ENCODE results near the gene KCNA10. TPM values are rescaled to one million over a fixed set of nuclear protein-coding genes. Genes with fewer than 3 reads are reported as not detected.

Gene KCNA10
- total and polyA plus RNA-seq, 10 of the 15 experiments (the other 5 are each of a cell fraction or from before 2014, with no cell fraction given) = not detected

DNA sequence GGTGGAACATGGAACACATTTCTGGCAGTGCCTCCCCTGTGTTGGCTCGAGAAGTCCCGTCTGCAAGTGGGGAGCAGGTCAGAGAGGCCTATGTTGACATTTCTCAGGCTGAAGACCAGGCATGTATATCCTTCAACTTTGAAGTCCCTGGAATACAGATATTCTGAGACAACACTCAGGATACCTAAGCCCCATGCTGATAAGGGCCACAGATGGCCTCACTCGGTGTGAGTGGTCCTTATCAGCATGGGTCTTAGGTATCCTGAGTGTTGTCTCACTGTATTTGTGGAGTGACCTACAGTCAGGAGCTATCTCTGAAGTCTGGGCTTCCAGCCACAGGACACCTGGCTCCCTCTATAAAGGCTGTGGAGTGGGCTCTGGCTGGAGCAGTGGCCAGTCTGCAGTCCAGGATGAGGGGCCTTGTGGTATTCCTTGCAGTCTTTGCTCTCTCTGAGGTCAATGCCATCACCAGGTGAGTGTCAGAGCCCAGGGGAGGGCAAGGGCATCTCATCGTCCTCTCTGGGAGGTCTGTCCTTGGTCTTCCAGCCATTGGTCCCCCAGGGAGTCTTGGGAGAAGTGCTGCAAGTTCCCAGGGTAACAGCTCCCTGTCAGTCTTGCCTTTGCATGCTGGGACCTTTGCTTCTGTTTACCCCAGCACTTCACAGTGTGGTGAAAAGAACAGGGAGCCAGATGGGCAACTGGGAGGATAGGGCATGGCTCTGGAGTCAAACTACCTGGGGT, 38.4 kb downstream of the KCNA10 start (continued):
- TF ChIP-seq, protein P1, sequence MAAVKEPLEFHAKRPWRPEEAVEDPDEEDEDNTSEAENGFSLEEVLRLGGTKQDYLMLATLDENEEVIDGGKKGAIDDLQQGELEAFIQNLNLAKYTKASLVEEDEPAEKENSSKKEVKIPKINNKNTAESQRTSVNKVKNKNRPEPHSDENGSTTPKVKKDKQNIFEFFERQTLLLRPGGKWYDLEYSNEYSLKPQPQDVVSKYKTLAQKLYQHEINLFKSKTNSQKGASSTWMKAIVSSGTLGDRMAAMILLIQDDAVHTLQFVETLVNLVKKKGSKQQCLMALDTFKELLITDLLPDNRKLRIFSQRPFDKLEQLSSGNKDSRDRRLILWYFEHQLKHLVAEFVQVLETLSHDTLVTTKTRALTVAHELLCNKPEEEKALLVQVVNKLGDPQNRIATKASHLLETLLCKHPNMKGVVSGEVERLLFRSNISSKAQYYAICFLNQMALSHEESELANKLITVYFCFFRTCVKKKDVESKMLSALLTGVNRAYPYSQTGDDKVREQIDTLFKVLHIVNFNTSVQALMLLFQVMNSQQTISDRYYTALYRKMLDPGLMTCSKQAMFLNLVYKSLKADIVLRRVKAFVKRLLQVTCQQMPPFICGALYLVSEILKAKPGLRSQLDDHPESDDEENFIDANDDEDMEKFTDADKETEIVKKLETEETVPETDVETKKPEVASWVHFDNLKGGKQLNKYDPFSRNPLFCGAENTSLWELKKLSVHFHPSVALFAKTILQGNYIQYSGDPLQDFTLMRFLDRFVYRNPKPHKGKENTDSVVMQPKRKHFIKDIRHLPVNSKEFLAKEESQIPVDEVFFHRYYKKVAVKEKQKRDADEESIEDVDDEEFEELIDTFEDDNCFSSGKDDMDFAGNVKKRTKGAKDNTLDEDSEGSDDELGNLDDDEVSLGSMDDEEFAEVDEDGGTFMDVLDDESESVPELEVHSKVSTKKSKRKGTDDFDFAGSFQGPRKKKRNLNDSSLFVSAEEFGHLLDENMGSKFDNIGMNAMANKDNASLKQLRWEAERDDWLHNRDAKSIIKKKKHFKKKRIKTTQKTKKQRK (IDR thresholded peaks at IDR 0.05; ENCODE audit: low read depth, low read length) = no peak
- TF ChIP-seq GABPA (IDR thresholded peaks at IDR 0.05; ENCODE audit: low read depth) (no peak), DPF2 (IDR thresholded peaks at IDR 0.05) (no peak), NFXL1 (IDR thresholded peaks at IDR 0.05; ENCODE audit: borderline replicate concordance) (no peak), SREBF2 (IDR thresholded peaks at IDR 0.05; ENCODE audit: low read length) (no peak), STAT3 (IDR thresholded peaks at IDR 0.05; ENCODE audit: low read depth, low read length) (no peak), SIX5 (IDR thresholded peaks at IDR 0.05; ENCODE audit: low read depth, low read length, severe bottlenecking) (no peak)
- TF ChIP-seq, protein P2, sequence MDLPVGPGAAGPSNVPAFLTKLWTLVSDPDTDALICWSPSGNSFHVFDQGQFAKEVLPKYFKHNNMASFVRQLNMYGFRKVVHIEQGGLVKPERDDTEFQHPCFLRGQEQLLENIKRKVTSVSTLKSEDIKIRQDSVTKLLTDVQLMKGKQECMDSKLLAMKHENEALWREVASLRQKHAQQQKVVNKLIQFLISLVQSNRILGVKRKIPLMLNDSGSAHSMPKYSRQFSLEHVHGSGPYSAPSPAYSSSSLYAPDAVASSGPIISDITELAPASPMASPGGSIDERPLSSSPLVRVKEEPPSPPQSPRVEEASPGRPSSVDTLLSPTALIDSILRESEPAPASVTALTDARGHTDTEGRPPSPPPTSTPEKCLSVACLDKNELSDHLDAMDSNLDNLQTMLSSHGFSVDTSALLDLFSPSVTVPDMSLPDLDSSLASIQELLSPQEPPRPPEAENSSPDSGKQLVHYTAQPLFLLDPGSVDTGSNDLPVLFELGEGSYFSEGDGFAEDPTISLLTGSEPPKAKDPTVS (IDR thresholded peaks at IDR 0.05; ENCODE audit: low read depth, low read length) = no peak
- TF ChIP-seq, protein P3, sequence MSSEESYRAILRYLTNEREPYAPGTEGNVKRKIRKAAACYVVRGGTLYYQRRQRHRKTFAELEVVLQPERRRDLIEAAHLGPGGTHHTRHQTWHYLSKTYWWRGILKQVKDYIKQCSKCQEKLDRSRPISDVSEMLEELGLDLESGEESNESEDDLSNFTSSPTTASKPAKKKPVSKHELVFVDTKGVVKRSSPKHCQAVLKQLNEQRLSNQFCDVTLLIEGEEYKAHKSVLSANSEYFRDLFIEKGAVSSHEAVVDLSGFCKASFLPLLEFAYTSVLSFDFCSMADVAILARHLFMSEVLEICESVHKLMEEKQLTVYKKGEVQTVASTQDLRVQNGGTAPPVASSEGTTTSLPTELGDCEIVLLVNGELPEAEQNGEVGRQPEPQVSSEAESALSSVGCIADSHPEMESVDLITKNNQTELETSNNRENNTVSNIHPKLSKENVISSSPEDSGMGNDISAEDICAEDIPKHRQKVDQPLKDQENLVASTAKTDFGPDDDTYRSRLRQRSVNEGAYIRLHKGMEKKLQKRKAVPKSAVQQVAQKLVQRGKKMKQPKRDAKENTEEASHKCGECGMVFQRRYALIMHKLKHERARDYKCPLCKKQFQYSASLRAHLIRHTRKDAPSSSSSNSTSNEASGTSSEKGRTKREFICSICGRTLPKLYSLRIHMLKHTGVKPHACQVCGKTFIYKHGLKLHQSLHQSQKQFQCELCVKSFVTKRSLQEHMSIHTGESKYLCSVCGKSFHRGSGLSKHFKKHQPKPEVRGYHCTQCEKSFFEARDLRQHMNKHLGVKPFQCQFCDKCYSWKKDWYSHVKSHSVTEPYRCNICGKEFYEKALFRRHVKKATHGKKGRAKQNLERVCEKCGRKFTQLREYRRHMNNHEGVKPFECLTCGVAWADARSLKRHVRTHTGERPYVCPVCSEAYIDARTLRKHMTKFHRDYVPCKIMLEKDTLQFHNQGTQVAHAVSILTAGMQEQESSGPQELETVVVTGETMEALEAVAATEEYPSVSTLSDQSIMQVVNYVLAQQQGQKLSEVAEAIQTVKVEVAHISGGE (CRISPR knock-in tag; IDR thresholded peaks at IDR 0.05) = no peak
